Endothelial cell of umbilical vein (primary cell): ENCODE data around the gene ZNF20. TPM values are rescaled to one million over a fixed set of nuclear protein-coding genes. Genes with fewer than 3 reads are reported as not detected.

Experiments used
- BruUV-seq: library from RNA; stranded (reverse); fragments of 400-500 nt; replicated peaks from 2 replicates; lab custom pipeline; 2021; lab: Mats Ljungman, UMichigan
- CTCF ChIA-PET: fragments of 300-600, 350-600 bp; sonication (Branson Sonifier 250); formaldehyde crosslinking; loops from one replicate; lab custom pipeline; 2021; ENCODE audit warnings: antibody characterized with exemption, inconsistent platforms; lab: Charles Lee
- POLR2A ChIA-PET: fragments of 300-600, 350-600 bp; sonication (Branson Sonifier 250); formaldehyde crosslinking; loops from one replicate; lab custom pipeline; 2021; ENCODE audit warnings: antibody characterized with exemption, inconsistent platforms; lab: Charles Lee
- DNase-seq: peaks from one replicate; pipeline ENCODE4 v3.0.0-alpha.2; 2011; ENCODE audit warnings: low read depth, low spot score
- FAIRE-seq: peaks from 2 replicates; lab custom pipeline; 2011; peaks lifted over from hg19 to GRCh38; lab: Jason Lieb, UNC
- H2AFZ ChIP-seq: 2 replicates; pipeline ENCODE4 v1.6.0; 2012; ENCODE audit warnings: low read depth, low read length, control low read depth, inconsistent platforms
- H3K27ac ChIP-seq: 2 replicates; pipeline ENCODE4 v1.5.1; 2011; ENCODE audit warnings: low read depth, mild to moderate bottlenecking, control low read depth, low read length, moderate library complexity; ENCODE audit not compliant: insufficient read depth
- H3K27me3 ChIP-seq, 2 experiments: 2 replicates each; pipeline versions ENCODE4 v1.6.0 to v1.6.1; 2011; ENCODE audit warnings: low read length in 2 of 2, mixed read lengths in 1 of 2; ENCODE audit not compliant: control insufficient read depth in 2 of 2, insufficient read depth in 2 of 2
- H3K36me3 ChIP-seq, 2 experiments: 2 replicates in 1 of 2; 3 replicates in 1 of 2; pipeline ENCODE4 v1.5.1; 2011; ENCODE audit warnings: low read length in 2 of 2, mild to moderate bottlenecking in 1 of 2, moderate library complexity in 1 of 2; ENCODE audit not compliant: control insufficient read depth in 2 of 2, insufficient read depth in 2 of 2; ENCODE audit errors: extremely low read depth in 1 of 2
- H3K4me1 ChIP-seq: 3 replicates; pipeline ENCODE4 v1.5.1; 2011; ENCODE audit warnings: mild to moderate bottlenecking, low read length; ENCODE audit not compliant: control insufficient read depth, insufficient read depth; ENCODE audit errors: extremely low read depth
- H3K4me2 ChIP-seq: 2 replicates; pipeline ENCODE4 v1.6.1; 2011; ENCODE audit warnings: low read length, control low read depth, mixed read lengths; ENCODE audit not compliant: insufficient read depth
- H3K4me3 ChIP-seq, 3 experiments: fragments of 200-600 bp in 1 of 3; sonication (generic), shearing (Covaris generic) in 1 of 3; replicated peaks in 1 of 3; 2 replicates each; pipeline ENCODE4 v1.5.1; 2011 to 2016; ENCODE audit warnings: control low read depth in 3 of 3, low read length in 3 of 3, mild to moderate bottlenecking in 2 of 3, inconsistent platforms in 1 of 3, low read depth in 1 of 3, moderate library complexity in 1 of 3; ENCODE audit not compliant: insufficient read depth in 1 of 3
- H3K79me2 ChIP-seq: 2 replicates; pipeline ENCODE4 v1.6.0; 2012; ENCODE audit warnings: low read length, inconsistent platforms; ENCODE audit not compliant: control insufficient read depth, insufficient read depth
- H3K9ac ChIP-seq: replicated peaks from 2 replicates; pipeline ENCODE3; 2011; ENCODE audit warnings: low read length, control low read depth; ENCODE audit not compliant: insufficient read depth; ENCODE audit errors: extremely low read depth
- H3K9me1 ChIP-seq: replicated peaks from 3 replicates; pipeline ENCODE4 v1.6.0; 2011; ENCODE audit warnings: mild to moderate bottlenecking, low read length; ENCODE audit not compliant: control insufficient read depth, insufficient read depth; ENCODE audit errors: extremely low read depth
- H3K9me3 ChIP-seq: replicated peaks from 2 replicates; pipeline ENCODE4 v1.5.1; 2012; ENCODE audit warnings: low read length, inconsistent platforms; ENCODE audit not compliant: control insufficient read depth, insufficient read depth
- H4K20me1 ChIP-seq: replicated peaks from 2 replicates; pipeline ENCODE3; 2011; ENCODE audit warnings: mild to moderate bottlenecking, low read length; ENCODE audit not compliant: control insufficient read depth, insufficient read depth; ENCODE audit errors: extremely low read depth
- EZH2 ChIP-seq: IDR thresholded peaks from 2 replicates; pipeline ENCODE4 v1.6.1; 2012; ENCODE audit warnings: borderline replicate concordance, low read depth, mild to moderate bottlenecking, moderate library complexity, low read length, inconsistent platforms; ENCODE audit not compliant: severe bottlenecking
- FOS ChIP-seq: IDR thresholded peaks from 2 replicates; pipeline ENCODE4 v1.6.1; 2011; ENCODE audit warnings: mild to moderate bottlenecking, low read length, moderate library complexity, borderline replicate concordance; ENCODE audit not compliant: insufficient read depth
- GATA2 ChIP-seq: IDR thresholded peaks from 2 replicates; pipeline ENCODE4 v1.7.0; 2011; ENCODE audit warnings: low read depth, mild to moderate bottlenecking, moderate library complexity, mixed read lengths, low read length; ENCODE audit not compliant: insufficient read length, insufficient read depth
- JUN ChIP-seq: IDR thresholded peaks from 2 replicates; pipeline ENCODE4 v1.6.1; 2011; ENCODE audit warnings: borderline replicate concordance, low read depth; ENCODE audit not compliant: insufficient read length, insufficient read depth
- MYC ChIP-seq: IDR thresholded peaks from one replicate; pipeline ENCODE4 v1.6.1; 2011; ENCODE audit warnings: mild to moderate bottlenecking, low read depth, low read length
- POLR2A ChIP-seq: IDR thresholded peaks from 2 replicates; pipeline ENCODE4 v1.6.1; 2012; ENCODE audit warnings: low read depth, mild to moderate bottlenecking, control low read depth, low read length
- POLR2AphosphoS5 ChIP-seq: IDR thresholded peaks from 2 replicates; pipeline ENCODE4 v1.6.1; 2012; ENCODE audit warnings: low read depth, mild to moderate bottlenecking, control low read depth, low read length, moderate library complexity; ENCODE audit not compliant: insufficient read depth
- dilution Hi-C: fragments of 300-500 bp; cut with MboI; formaldehyde crosslinking; loops from one replicate; pipeline ENCODE4 v1.15.0; 2019; ENCODE audit warnings: low sequenced_read_pairs; ENCODE audit not compliant: extremely low pct_ligation_motif_present
- intact Hi-C: fragments of 100-400 bp; cut with micrococcal nuclease; formaldehyde crosslinking; loops from one replicate; pipeline ENCODE4 v1.10.0; 2022
- polyA plus RNA-seq, 4 experiments: library from polyadenylated mRNA; depleted of rRNA in 3 of 4; stranded (reverse) in 3 of 4; unstranded in 1 of 4; fragments of >200 nt; gene quantifications; 2 replicates each; pipeline versions ENCODE4 v1.2.1 to v1.2.3, GENCODE V29; 2011 to 2012; ENCODE audit warnings: missing spikeins in 1 of 4
- total RNA-seq: library from RNA; stranded (reverse); gene quantifications from 2 replicates; pipeline ENCODE4 v1.2.3, GENCODE V29; 2021
- TF ChIP-seq, protein P1 (sequence below), 2 donors: IDR thresholded peaks; 1 replicate in 1 of 2; 2 replicates in 1 of 2; pipeline ENCODE4 v1.5.1; 2011; ENCODE audit warnings: low read length in 2 of 2, mild to moderate bottlenecking in 2 of 2, moderate library complexity in 2 of 2, control low read depth in 1 of 2, inconsistent platforms in 1 of 2, low read depth in 1 of 2; ENCODE audit not compliant: insufficient read depth in 1 of 2; ENCODE audit errors: extremely low read depth in 1 of 2
- TF ChIP-seq, protein P2 (sequence below): IDR thresholded peaks from 2 replicates; pipeline ENCODE4 v1.6.1; 2011; ENCODE audit not compliant: insufficient read depth, insufficient read length

ZNF20 gene
- total and polyA plus RNA-seq, 2 donors (not counting 3 experiments of a cell fraction or from before 2014, with no cell fraction given) = 0.35 TPM

DNA sequence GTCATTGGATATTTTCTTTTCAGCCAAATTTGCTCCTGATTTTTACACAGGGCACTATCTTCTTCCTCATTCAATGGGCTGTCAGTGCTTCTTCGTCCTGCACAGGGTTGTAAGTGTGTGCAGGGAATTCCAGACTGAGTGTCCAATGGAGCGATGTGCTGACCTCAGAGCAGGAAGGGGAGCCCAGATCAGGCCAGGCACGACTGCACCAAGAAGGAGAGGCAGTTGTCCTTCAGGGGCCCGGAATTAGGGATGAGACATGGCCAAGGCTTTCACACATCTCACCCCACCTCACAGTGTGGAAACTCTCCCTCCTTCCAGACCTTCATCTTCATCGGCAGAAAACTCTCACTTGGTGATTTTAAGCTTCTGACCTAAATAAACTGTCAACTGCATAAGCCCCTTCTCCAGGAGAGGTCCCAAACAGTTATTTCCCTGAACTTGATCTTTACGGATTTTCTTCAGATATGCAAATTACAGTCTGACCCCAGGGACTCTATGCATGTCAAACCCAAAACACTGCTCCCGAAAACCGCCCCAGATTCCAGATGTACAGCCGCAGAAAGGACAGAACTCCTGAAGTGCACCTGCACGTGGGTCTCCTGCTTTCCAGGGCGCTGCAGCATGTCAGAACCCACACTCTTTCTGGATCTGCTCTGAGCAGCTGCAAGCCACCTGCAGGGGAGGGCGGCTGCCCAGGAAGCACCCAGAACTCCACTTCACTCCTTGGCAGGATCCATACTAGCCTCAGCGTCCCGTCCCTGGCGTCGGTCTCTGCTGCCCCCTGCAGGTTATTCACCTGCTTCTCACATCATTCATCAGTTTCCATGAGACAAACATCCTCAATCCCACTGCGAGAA is 625 bp upstream of the ZNF20 start:
- Histone ChIP-seq H3K27me3 (no peaks in the 10 kb centered on the region), H3K36me3 (peaks cover 7% of the 10 kb centered on the region in 2 experiments), H3K9ac (no peak overlapping the region), H2AFZ (peak overlapping the region; percentile 1), H3K27ac (no peak overlapping the region), H3K4me2 (peak overlapping the region; percentile 2), H4K20me1 (no peaks in the 10 kb centered on the region), H3K9me3 (peaks cover 8% of the 10 kb centered on the region), H3K9me1 (no peaks in the 10 kb centered on the region), H3K4me3 (peak overlapping the region in 1 of 3 experiments; percentile 68), H3K4me1 (no peaks in the 10 kb centered on the region), H3K79me2 (no peaks in the 10 kb centered on the region)
- ChIA-PET CTCF (interaction anchor here (0.6 to 2.5 kb wide), 13 partner anchors 13 to 345 kb away, joined by 3 to 28 read pairs (median 6); partner anchors contain the start of genes ZNF433, ZNF442, ZNF491 and ZNF625), POLR2A (no interaction called here)
- TF ChIP-seq POLR2AphosphoS5 = no peak
- TF ChIP-seq, protein P1, sequence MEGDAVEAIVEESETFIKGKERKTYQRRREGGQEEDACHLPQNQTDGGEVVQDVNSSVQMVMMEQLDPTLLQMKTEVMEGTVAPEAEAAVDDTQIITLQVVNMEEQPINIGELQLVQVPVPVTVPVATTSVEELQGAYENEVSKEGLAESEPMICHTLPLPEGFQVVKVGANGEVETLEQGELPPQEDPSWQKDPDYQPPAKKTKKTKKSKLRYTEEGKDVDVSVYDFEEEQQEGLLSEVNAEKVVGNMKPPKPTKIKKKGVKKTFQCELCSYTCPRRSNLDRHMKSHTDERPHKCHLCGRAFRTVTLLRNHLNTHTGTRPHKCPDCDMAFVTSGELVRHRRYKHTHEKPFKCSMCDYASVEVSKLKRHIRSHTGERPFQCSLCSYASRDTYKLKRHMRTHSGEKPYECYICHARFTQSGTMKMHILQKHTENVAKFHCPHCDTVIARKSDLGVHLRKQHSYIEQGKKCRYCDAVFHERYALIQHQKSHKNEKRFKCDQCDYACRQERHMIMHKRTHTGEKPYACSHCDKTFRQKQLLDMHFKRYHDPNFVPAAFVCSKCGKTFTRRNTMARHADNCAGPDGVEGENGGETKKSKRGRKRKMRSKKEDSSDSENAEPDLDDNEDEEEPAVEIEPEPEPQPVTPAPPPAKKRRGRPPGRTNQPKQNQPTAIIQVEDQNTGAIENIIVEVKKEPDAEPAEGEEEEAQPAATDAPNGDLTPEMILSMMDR (IDR thresholded peaks at IDR 0.05; ENCODE audit: extremely low read depth in 1 of 2, insufficient read depth in 1 of 2, low read depth in 1 of 2, low read length in 2 of 2) = peak; percentile 71 to 75
- DNase-seq = peak; percentile 73
- FAIRE-seq = peak; percentile 42
- BruUV-seq = no TSS peak
- dilution Hi-C loops = no loop called here
- intact Hi-C loops = loop anchor here (1.0 to 5.0 kb wide), 8 partner anchors 48 to 342 kb away; partner anchors contain the start of genes ZNF440 and ZNF491

DNA sequence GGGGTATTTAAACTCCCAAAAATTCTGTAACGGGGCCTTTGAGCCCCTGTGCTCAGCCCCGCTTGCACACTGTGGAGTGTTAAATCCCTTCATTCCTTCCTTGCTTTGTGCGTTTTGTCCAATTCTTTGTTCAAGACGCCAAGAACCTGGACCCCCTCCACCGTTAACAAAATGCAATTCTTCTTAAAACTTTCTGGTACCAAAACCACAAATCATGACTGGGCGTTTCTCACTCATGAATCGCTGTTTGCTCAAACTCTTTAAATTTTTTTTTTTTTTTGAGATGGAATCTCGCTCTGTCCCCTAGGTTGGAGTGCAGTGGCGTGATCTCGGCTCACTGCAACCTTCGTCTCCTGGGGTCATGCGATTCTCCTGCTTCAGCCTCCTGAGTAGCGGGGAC is 881 bp downstream of the ZNF20 start:
- Histone ChIP-seq H3K4me1 (no peaks in the 10 kb centered on the region), H4K20me1 (no peaks in the 10 kb centered on the region), H3K79me2 (no peaks in the 10 kb centered on the region), H3K4me3 (peak overlapping the region in 2 of 3 experiments; percentile 68 to 72), H3K4me2 (peak overlapping the region; percentile 2), H3K9me3 (peaks cover 1% of the 10 kb centered on the region), H2AFZ (no peak overlapping the region), H3K36me3 (peaks cover 2 to 5% of the 10 kb centered on the region in 2 experiments), H3K27me3 (no peaks in the 10 kb centered on the region), H3K9me1 (no peaks in the 10 kb centered on the region), H3K9ac (no peak overlapping the region), H3K27ac (no peak overlapping the region)
- peak; percentile 47 for FAIRE-seq
- ChIA-PET POLR2A (no interaction called here), CTCF (interaction anchor here (1.4 to 2.5 kb wide), 2 partner anchors 150 to 215 kb away, joined by 8 to 28 read pairs; partner anchors contain the start of gene ZNF700)
- TF ChIP-seq FOS = no peak
- TF ChIP-seq, protein P2, sequence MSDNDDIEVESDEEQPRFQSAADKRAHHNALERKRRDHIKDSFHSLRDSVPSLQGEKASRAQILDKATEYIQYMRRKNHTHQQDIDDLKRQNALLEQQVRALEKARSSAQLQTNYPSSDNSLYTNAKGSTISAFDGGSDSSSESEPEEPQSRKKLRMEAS = no peak
- TF ChIP-seq JUN = no peak
- TF ChIP-seq POLR2A = no peak
- TF ChIP-seq GATA2 = no peak
- TF ChIP-seq MYC = no peak
- TF ChIP-seq EZH2 = no peak
- TF ChIP-seq POLR2AphosphoS5 = no peak
- TF ChIP-seq, protein P1 (IDR thresholded peaks at IDR 0.05; ENCODE audit: extremely low read depth in 1 of 2, insufficient read depth in 1 of 2, low read depth in 1 of 2, low read length in 2 of 2) = no peak
- no TSS peak for BruUV-seq
- intact Hi-C loops (no loop called here), dilution Hi-C loops (no loop called here)
- no peak for DNase-seq
